A549 (cell line): ENCODE data around the gene RAB3C. TPM values are rescaled to one million over a fixed set of nuclear protein-coding genes. Genes with fewer than 3 reads are reported as not detected.
A peak's percentile ranks its signal among the peaks of the same experiment; 100 is the strongest.

Experiments used
- ATAC-seq, 2 experiments: fragments of 200-7000 bp in 1 of 2; fragments of >200 bp in 1 of 2; cut with Nextera tagmentation in 1 of 2; cut with Tn5 transposase in 1 of 2; 3 replicates each; pipeline versions ENCODE4 v1.8.0 to v1.9.1; 2018 to 2020; ENCODE audit warnings: mild to moderate bottlenecking in 1 of 2, moderate library complexity in 1 of 2
- CTCF ChIA-PET: fragments of 300-600 bp; sonication (Branson Sonifier 250); formaldehyde crosslinking; extraction: SDS; loops from one replicate; lab custom pipeline; 2021; ENCODE audit warnings: antibody characterized with exemption, inconsistent platforms; lab: Yijun Ruan, JAX
- POLR2A ChIA-PET: fragments of 350-600 bp; formaldehyde crosslinking; extraction: SDS; loops from one replicate; lab custom pipeline; 2021; ENCODE audit warnings: antibody characterized with exemption, inconsistent platforms; lab: Yijun Ruan, JAX
- DNase-seq, 2 experiments: peaks; one replicate each; pipeline versions ENCODE4 v3.0.0 to v3.0.0-alpha.2; 2011 to 2016; ENCODE audit warnings: low read depth in 1 of 2, low spot score in 1 of 2
- FAIRE-seq: peaks from 2 replicates; lab custom pipeline; 2011; peaks lifted over from hg19 to GRCh38; lab: Jason Lieb, UNC
- H3K27ac ChIP-seq, 2 experiments: fragments of >200 bp; sonication (Bioruptor Twin); formaldehyde crosslinking; 3 replicates each; pipeline ENCODE4 v1.5.1; 2016 to 2017
- H3K4me1 ChIP-seq: fragments of >200 bp; sonication (Bioruptor Twin); formaldehyde crosslinking; 3 replicates; pipeline ENCODE4 v1.6.1; 2016
- H3K4me2 ChIP-seq: fragments of >200 bp; sonication (Bioruptor Twin); formaldehyde crosslinking; 3 replicates; pipeline ENCODE4 v1.6.1; 2016
- H3K4me3 ChIP-seq: fragments of >200 bp; sonication (Bioruptor Twin); formaldehyde crosslinking; 3 replicates; pipeline ENCODE4 v1.5.1; 2016
- H3K9me3 ChIP-seq: fragments of >200 bp; sonication (Bioruptor Twin); formaldehyde crosslinking; 3 replicates; pipeline ENCODE4 v1.6.1; 2016
- ATOH8 ChIP-seq: fragments of 250-450 bp; sonication (Bioruptor Pico); IDR thresholded peaks from 2 replicates; pipeline ENCODE4 v1.5.0; 2020; ENCODE audit warnings: low read depth, mild to moderate bottlenecking, moderate library complexity
- BCL3 ChIP-seq: fragments of >200 bp; sonication (Bioruptor Twin); formaldehyde crosslinking; IDR thresholded peaks from 3 replicates; pipeline ENCODE4 v1.6.1; 2016
- CBX8 ChIP-seq: fragments of 200-600 bp; sonication (generic); IDR thresholded peaks from 2 replicates; pipeline ENCODE4 v1.6.1; 2016
- ESRRA ChIP-seq: fragments of 150-350 bp; IDR thresholded peaks from 2 replicates; pipeline ENCODE4 v1.6.1; 2014; ENCODE audit warnings: mild to moderate bottlenecking, low read length, borderline replicate concordance
- JUN ChIP-seq, 2 experiments: fragments of >200 bp; sonication (Bioruptor Twin); formaldehyde crosslinking; IDR thresholded peaks; 2 replicates in 1 of 2; 3 replicates in 1 of 2; pipeline ENCODE4 v1.6.1; 2016 to 2017
- NR3C1 ChIP-seq: fragments of >200 bp; sonication (Bioruptor Twin); formaldehyde crosslinking; IDR thresholded peaks from 3 replicates; pipeline ENCODE4 v1.6.1; 2017
- PHF8 ChIP-seq: fragments of 200-600 bp; sonication (generic); IDR thresholded peaks from 2 replicates; pipeline ENCODE4 v1.6.1; 2016; ENCODE audit warnings: low read depth, mild to moderate bottlenecking, antibody characterized with exemption, moderate library complexity, borderline replicate concordance
- RCOR1 ChIP-seq: fragments of 150-350 bp; IDR thresholded peaks from 2 replicates; pipeline ENCODE4 v1.6.1; 2014; ENCODE audit warnings: antibody characterized with exemption, low read length, low read depth
- REST ChIP-seq: fragments of 200-600 bp; sonication (generic); IDR thresholded peaks from 2 replicates; pipeline ENCODE4 v1.6.1; 2016; ENCODE audit warnings: antibody characterized with exemption, mild to moderate bottlenecking, moderate library complexity
- SMC3 ChIP-seq: fragments of >200 bp; sonication (Bioruptor Twin); formaldehyde crosslinking; IDR thresholded peaks from 3 replicates; pipeline ENCODE4 v1.6.1; 2018; ENCODE audit warnings: inconsistent platforms
- TFCP2L1 ChIP-seq: fragments of 250-450 bp; sonication (Bioruptor Pico); IDR thresholded peaks from 2 replicates; pipeline ENCODE4 v1.5.0; 2021; ENCODE audit warnings: mild to moderate bottlenecking
- ZNF302 ChIP-seq: fragments of 250-450 bp; sonication (Bioruptor Pico); IDR thresholded peaks from 2 replicates; pipeline ENCODE4 v1.9.0; 2021; ENCODE audit warnings: inconsistent platforms, mild to moderate bottlenecking, moderate library complexity
- ZSCAN20 ChIP-seq: fragments of 250-450 bp; sonication (Bioruptor Pico); IDR thresholded peaks from 2 replicates; pipeline ENCODE4 v1.8.0; 2022; ENCODE audit warnings: mild to moderate bottlenecking, moderate library complexity
- WGBS: methylation state at CpG from one replicate; pipeline ENCODE4 v1.1.6; 2017; ENCODE audit errors: missing lambda C conversion rate; 5-methylcytosine and 5-hydroxymethylcytosine counted together
- polyA plus RNA-seq, 4 experiments: library from polyadenylated mRNA; depleted of rRNA in 3 of 4; stranded (reverse); fragments of >200 nt; fragmentation: RNase III in 1 of 4; extraction: RNeasy Plus Mini Kit Qiagen cat#74134 plus additional on column Dnase treatment in 1 of 4; gene quantifications; 2 replicates in 3 of 4; 3 replicates in 1 of 4; pipeline ENCODE4 v1.2.3, GENCODE V29; 2011 to 2017
- TF ChIP-seq, protein P1 (sequence below): IDR thresholded peaks from 2 replicates; pipeline ENCODE4 v1.6.1; 2012
- TF ChIP-seq, protein P2 (sequence below): fragments of 250-450 bp; sonication (Bioruptor Pico); IDR thresholded peaks from 2 replicates; pipeline ENCODE4 v1.5.0; 2021; ENCODE audit warnings: mild to moderate bottlenecking, moderate library complexity, borderline replicate concordance
- TF ChIP-seq, protein P3 (sequence below): fragments of 150-350 bp; IDR thresholded peaks from 2 replicates; pipeline ENCODE4 v1.6.1; 2014; ENCODE audit warnings: low read depth, mild to moderate bottlenecking, low read length

RAB3C gene
- polyA plus RNA-seq, 2 of the 4 experiments (the other 2 are of a cell fraction), result not detected

GRCh38 chr5:58622936-58623871 is 40.3 kb downstream of the RAB3C start:
- TF ChIP-seq RCOR1 (no peak), CBX8 (0 out of 2 replicates have a peak, but pooled peaks have one; percentile 31), ESRRA (no peak), TFCP2L1 (CRISPR knock-in tag) (no peak)
- TF ChIP-seq, protein P1, sequence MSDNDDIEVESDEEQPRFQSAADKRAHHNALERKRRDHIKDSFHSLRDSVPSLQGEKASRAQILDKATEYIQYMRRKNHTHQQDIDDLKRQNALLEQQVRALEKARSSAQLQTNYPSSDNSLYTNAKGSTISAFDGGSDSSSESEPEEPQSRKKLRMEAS, result no peak

GRCh38 chr5:58628626-58629025 is 45.8 kb downstream of the RAB3C start:
- CTCF ChIA-PET, result interaction anchor here (0.5 to 0.6 kb wide), 2 partner anchors 227 to 520 kb away, joined by 3 read pairs; no protein-coding TSS in a partner anchor
- H3K27ac ChIP-seq, result no peak overlapping the region
- H3K4me3 ChIP-seq, result no peak overlapping the region
- TF ChIP-seq SMC3 (no peak), ATOH8 (no peak), ZNF302 (CRISPR knock-in tag) (no peak)
- DNase-seq, result no peak
- ATAC-seq, result peak in 1 of 2 experiments; percentile 36; a peak in 1 of 6 replicates
- no peak for FAIRE-seq
- 41% methylated on average over 5 of the region's 5 CpGs for WGBS
- POLR2A ChIA-PET, result no interaction called here
- no peaks in the 10 kb centered on the region for H3K4me1 ChIP-seq
- no peaks in the 10 kb centered on the region for H3K9me3 ChIP-seq
- no peak overlapping the region for H3K4me2 ChIP-seq

More at GRCh38 chr5:58622936-58623871, 40.3 kb downstream of the RAB3C start:
- DNase-seq, result no peak
- no peaks in the 10 kb centered on the region for H3K9me3 ChIP-seq
- H3K27ac ChIP-seq, result no peak overlapping the region
- no peak for FAIRE-seq
- no peak overlapping the region for H3K4me2 ChIP-seq
- WGBS, result 23% methylated on average over 3 of the region's 3 CpGs
- CTCF ChIA-PET, result interaction anchor here (1.0 kb wide), 1 partner anchor 88 kb away, joined by 4 read pairs; no protein-coding TSS in a partner anchor
- POLR2A ChIA-PET, result no interaction called here
- no peak overlapping the region for H3K4me3 ChIP-seq
- no peak for ATAC-seq
- no peaks in the 10 kb centered on the region for H3K4me1 ChIP-seq

DNA sequence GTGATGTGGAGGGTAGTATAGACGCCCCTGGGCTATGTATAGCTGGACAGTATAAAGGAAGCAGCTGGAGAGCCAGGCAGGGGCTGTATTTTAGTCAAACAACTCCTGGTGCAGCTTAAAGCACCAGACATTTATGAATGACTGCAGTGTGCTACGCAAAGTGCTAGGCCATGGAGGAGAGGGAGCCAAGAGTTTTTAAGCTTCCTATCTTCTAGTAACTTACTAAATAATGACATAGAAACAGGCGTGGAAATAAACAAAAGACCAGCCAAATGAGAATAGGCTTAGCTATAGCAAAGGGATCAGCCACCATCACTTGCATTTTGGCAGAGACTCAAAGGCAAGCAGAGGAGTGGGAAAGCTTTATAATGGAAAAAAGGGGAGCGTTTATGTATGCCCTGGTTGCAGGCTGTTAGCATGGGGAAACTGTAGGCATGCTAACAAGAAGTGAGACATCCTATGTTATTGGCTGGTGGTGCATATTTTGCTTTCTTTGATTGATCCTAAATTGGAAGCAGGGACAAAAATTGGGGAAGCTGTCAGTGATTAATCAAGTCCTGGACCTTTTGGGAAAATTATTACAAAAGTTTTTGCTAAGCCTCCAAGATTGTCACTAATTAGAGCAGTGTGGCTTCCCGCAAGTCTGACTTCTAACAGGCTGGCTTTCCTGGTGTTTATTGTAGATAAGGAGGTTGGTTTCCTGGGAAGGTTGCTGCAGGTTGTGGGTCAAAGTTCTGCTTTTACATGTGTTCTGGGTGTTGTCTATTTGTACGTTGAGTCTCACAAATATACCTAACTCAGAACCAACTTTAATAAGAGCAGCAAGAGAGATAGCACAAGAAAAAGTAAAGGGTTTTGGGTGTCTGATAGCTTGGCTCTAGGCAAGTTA is 46.6 kb downstream of the RAB3C start:
- FAIRE-seq (no peak), ATAC-seq (no peak), DNase-seq (no peak)
- POLR2A ChIA-PET, result no interaction called here
- no peaks in the 10 kb centered on the region for H3K9me3 ChIP-seq
- no peak overlapping the region for H3K4me2 ChIP-seq
- TF ChIP-seq NR3C1, result no peak
- TF ChIP-seq SMC3, result no peak
- no peak for TF ChIP-seq BCL3
- TF ChIP-seq REST, result no peak
- no peak for TF ChIP-seq JUN (IDR thresholded peaks at IDR 0.05)
- TF ChIP-seq CBX8, result no peak
- TF ChIP-seq, protein P2, sequence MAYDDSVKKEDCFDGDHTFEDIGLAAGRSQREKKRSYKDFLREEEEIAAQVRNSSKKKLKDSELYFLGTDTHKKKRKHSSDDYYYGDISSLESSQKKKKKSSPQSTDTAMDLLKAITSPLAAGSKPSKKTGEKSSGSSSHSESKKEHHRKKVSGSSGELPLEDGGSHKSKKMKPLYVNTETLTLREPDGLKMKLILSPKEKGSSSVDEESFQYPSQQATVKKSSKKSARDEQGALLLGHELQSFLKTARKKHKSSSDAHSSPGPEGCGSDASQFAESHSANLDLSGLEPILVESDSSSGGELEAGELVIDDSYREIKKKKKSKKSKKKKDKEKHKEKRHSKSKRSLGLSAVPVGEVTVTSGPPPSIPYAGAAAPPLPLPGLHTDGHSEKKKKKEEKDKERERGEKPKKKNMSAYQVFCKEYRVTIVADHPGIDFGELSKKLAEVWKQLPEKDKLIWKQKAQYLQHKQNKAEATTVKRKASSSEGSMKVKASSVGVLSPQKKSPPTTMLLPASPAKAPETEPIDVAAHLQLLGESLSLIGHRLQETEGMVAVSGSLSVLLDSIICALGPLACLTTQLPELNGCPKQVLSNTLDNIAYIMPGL (CRISPR knock-in tag), result no peak
- no peak for TF ChIP-seq RCOR1
- TF ChIP-seq, protein P1, result no peak
- TF ChIP-seq ZSCAN20 (CRISPR knock-in tag), result no peak
- no peak for TF ChIP-seq PHF8
- no peak for TF ChIP-seq ATOH8
- TF ChIP-seq, protein P3, sequence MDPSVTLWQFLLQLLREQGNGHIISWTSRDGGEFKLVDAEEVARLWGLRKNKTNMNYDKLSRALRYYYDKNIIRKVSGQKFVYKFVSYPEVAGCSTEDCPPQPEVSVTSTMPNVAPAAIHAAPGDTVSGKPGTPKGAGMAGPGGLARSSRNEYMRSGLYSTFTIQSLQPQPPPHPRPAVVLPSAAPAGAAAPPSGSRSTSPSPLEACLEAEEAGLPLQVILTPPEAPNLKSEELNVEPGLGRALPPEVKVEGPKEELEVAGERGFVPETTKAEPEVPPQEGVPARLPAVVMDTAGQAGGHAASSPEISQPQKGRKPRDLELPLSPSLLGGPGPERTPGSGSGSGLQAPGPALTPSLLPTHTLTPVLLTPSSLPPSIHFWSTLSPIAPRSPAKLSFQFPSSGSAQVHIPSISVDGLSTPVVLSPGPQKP, result no peak
- CTCF ChIA-PET, result no interaction called here
- H3K4me1 ChIP-seq, result no peaks in the 10 kb centered on the region
- WGBS, result 18% methylated on average over 6 of the region's 6 CpGs
- no peak overlapping the region for H3K27ac ChIP-seq
- no peak overlapping the region for H3K4me3 ChIP-seq
